SH-SY5Y (cell line): Measurements from ENCODE around the gene SSNA1.

Experiments
- GATA2 ChIP-seq: IDR thresholded peaks from 2 replicates; pipeline ENCODE4 v1.6.1; 2011; ENCODE audit warnings: mild to moderate bottlenecking, low read depth, low read length
- GATA3 ChIP-seq: IDR thresholded peaks from 2 replicates; pipeline ENCODE4 v1.6.1; 2011; ENCODE audit warnings: low read depth, mild to moderate bottlenecking, low read length, moderate library complexity

- TF ChIP-seq GATA2 (no peak), GATA3 (no peak)
Measured at GRCh38 chr9:137167277-137167746, 21.2 kb upstream of the SSNA1 start.
